ENCODE measurements around the gene PTCD1.

GRCh38 chr7:99392046-99392445, 46.6 kb downstream of the PTCD1 start:
- TF ChIP-seq CTCF (IDR thresholded peaks at IDR 0.05) (no peak), POLR2A (IDR thresholded peaks at IDR 0.05) (no peak)

Data from testis (tissue), 2 donors.